HK-2 (cell line): ENCODE results near the gene TJAP1.
A peak's percentile ranks its signal among the peaks of the same experiment; 100 is the strongest.
"Not testable (repeated sequence)": the region's sequence is repeated elsewhere in the genome, so short reads cannot be mapped to it uniquely, and the experiment has no call there.

Source experiments
- DNase-seq: peaks from one replicate; pipeline ENCODE4 v3.0.0-alpha.2; 2018; ENCODE audit not compliant: unreplicated experiment

Gene TJAP1

DNA sequence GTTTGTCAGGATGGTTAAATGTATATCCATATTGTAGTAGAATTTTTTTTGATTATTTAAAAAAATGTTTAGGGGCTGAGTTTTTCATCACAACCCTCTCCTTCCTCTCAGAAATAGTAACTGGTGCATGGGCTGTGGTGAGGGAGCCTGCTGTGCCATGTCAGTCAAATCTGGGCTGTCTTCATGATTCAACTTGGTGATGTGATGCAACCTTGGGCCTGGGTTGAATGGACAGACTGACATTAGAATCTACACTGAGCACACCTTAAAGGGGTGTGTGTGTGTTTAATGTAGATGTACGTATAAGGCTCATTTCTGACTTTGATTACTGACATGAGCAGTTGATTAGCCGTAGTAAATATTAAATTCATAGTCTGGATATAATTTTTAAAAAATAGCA, 3.7 kb downstream of the TJAP1 start:
- no peak for DNase-seq

DNA sequence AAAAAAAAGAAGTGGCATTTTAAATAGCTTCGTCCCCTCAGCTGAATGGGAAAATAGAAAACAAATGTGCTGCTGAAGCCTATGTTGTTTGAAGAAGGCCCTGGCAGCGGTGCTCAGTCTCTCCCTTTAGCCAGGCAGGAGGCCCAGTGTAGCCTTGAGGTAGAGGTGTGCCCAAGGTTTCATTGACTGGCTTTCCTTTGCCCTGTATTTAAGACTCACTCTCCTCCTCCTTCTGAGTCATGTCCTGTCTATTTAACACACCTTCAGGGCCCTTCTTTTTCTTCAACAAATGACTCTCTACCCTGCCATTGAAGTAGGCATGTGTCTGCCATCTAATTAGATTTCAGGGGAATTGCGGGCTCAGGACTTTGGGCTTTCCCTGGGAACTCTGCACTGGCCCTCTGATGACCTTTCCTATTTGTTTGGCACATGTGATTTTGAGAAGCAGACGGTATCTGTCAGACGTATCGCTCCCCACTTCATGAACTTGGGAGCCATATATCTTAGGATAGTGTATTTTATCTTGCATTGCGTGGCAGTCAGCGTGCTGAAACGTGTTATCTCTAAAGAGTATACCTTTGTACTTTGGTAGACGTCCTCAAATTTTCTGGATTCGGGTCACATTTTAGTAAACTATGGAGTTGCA, 4.3 kb downstream of the TJAP1 start:
- DNase-seq, result no peak

DNA sequence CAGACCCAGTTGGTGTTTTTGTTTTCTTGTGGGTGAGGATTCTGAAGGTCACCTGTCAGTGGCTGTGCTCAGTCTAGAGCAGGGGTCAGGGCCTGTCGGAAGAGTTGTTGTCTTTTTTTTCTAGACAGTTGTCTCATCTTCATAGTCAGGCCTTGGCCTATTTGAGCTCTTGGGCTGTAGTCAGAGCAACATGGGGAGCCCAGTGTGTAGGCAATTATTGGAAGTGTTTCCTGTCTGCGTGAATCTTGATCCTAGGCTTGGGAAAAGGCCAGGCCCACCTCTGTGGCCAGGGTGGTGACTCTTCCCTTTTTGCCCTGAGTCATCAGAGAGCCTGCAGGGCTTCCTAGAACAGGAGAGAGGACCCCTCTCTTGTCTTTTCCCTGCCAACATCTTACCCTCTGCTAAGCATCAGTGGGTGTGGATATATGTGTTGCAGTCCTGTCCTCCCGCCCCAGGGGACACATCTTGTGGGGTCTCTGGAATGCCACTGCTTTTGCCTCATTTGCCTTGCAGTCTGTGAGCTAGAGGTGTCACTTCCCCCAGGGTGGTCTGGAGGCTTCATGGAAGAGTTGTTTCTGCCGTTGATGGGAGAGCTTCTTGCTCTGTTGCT, 11.4 kb downstream of the TJAP1 start:
- no peak for DNase-seq

GRCh38 chr6:43489277-43490072, 12.1 kb downstream of the TJAP1 start:
- DNase-seq, result no peak

- DNase-seq, result no peak
Observed at GRCh38 chr6:43490523-43490939, 13.2 kb downstream of the TJAP1 start.

GRCh38 chr6:43491750-43492661, 14.6 kb downstream of the TJAP1 start:
- no peak for DNase-seq

DNA sequence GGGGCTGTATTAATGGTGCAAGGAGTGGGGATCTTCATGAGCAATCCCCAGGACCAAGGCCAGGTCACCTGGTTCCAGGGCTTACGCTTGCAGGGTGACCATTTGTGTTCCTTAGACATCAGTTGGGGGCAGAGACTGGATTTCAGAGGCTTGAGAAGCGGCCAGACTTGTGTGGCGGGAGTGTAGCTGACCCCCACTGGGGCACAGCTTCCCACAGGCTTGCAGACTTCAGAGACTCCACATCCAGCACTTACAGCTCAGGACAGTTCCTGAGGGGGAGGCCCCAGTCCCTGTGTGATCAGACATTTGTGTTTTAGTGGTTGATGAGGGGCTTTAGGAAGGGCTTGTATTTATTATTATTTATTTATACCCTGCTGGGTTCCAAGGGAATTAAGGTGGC, 15.3 kb downstream of the TJAP1 start:
- DNase-seq, result no peak

GRCh38 chr6:43493230-43493629, 15.9 kb downstream of the TJAP1 start:
- no peak for DNase-seq

GRCh38 chr6:43493833-43494232, 16.5 kb downstream of the TJAP1 start:
- DNase-seq, result no peak

- DNase-seq, result no peak
Observed at GRCh38 chr6:43494321-43494720, 17.0 kb downstream of the TJAP1 start.

DNA sequence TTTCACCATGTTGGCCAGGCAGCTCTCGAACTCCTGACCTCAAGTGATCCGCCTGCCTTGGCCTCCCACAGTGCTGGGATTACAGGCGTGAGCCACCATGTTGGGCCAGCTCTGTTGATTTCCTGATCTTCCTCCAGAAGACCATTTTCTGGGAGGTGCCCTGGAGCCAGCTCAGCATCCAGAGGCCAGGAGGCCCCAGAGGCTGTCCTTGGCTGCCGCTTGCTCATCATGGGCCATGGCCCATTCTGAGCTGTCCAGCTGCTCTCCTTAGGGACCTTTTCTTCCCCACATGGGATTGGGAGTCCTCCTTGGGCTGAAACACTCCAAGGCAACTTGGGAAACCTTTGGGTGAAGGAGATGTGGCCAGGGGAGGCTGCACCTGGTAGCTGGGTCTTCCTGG, 17.4 kb downstream of the TJAP1 start:
- DNase-seq, result no peak

GRCh38 chr6:43495409-43495941, 18.1 kb downstream of the TJAP1 start:
- no peak for DNase-seq

- DNase-seq, result peak; percentile 69
Observed at GRCh38 chr6:43496370-43497128, 19.2 kb downstream of the TJAP1 start.

- DNase-seq, result no peak
Observed at GRCh38 chr6:43497129-43497396, 19.7 kb downstream of the TJAP1 start.

GRCh38 chr6:43497689-43498088, 20.3 kb downstream of the TJAP1 start:
- no peak for DNase-seq

- DNase-seq, result not testable (repeated sequence)
Observed at GRCh38 chr6:43498291-43498690, 20.9 kb downstream of the TJAP1 start.

GRCh38 chr6:43499028-43499815, 21.9 kb downstream of the TJAP1 start:
- DNase-seq, result no peak

- DNase-seq, result no peak
Observed at GRCh38 chr6:43500921-43501320, 23.6 kb downstream of the TJAP1 start.

DNA sequence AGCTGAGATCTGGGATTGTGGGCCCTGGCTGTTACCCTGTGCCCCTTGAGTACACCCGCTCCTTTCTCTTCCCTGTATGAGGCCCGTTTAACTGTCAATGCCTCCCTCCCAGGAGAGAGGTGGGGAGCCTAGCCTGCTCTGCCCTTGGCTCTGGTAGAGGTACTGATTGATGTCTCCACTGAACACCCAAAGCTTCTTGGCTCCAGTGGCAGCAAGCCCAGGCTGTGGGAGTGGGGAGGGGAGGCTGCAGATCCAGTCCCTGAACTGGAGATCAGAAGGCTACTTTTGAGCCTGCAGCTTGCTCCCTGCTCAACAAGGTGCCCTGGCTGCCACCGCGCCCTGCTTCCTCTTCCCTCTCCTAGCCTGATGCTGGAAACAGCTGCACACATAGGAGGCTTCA, 25.3 kb downstream of the TJAP1 start:
- no peak for DNase-seq

- no peak for DNase-seq
Observed at GRCh38 chr6:43503443-43503842, 26.1 kb downstream of the TJAP1 start.
